ENCODE data around the gene MMP8. TPM values are rescaled to one million over a fixed set of nuclear protein-coding genes. Genes with fewer than 3 reads are reported as not detected.
A peak's percentile ranks its signal among the peaks of the same experiment; 100 is the strongest.

The MMP8 gene
- polyA plus RNA-seq, 3 donors, result 0.14 TPM; not detected in 2

DNA sequence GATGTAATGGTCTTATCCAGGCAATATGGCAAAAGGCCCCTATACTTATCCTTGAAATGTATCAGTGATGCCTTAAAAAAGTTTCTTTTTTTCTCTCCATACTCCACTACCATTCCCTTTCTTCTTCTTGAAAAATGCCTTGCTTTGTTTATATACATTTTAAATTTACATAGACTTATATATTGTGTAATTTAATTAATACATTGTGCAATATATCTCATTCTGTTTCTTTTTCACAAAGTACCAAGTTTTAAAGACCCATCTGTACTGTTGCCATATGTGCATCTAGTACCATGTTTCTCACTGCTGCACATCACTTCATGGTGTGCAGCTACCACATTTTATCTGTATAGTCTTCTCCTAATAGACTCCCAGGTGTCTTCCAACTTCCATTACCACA is 7.5 kb downstream of the MMP8 start:
- peaks cover 0 to 2% of the 10 kb centered on the region in 2 donors for H3K36me3 Mint-ChIP-seq

DNA sequence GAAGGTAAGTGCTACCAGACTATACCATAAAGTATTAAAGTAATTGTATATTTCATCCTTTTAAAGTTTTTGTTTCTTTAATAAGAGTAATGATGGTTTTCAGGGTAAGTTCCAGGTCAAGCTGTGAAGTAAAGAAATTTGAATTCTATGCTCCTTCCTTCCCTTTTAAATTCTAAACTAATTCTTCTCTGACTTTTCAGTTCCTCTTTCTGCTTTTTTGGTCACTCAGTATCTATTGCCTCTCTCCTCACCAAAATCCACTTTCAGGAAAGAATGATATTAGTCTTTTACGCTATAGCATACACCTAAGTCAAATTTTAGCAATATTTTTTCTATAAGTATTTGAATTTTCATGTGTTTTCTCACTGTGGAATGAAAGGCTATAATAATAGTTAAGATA is 8.2 kb downstream of the MMP8 start:
- H3K4me3 Mint-ChIP-seq, result no peak overlapping the region
- TF ChIP-seq, protein P1, sequence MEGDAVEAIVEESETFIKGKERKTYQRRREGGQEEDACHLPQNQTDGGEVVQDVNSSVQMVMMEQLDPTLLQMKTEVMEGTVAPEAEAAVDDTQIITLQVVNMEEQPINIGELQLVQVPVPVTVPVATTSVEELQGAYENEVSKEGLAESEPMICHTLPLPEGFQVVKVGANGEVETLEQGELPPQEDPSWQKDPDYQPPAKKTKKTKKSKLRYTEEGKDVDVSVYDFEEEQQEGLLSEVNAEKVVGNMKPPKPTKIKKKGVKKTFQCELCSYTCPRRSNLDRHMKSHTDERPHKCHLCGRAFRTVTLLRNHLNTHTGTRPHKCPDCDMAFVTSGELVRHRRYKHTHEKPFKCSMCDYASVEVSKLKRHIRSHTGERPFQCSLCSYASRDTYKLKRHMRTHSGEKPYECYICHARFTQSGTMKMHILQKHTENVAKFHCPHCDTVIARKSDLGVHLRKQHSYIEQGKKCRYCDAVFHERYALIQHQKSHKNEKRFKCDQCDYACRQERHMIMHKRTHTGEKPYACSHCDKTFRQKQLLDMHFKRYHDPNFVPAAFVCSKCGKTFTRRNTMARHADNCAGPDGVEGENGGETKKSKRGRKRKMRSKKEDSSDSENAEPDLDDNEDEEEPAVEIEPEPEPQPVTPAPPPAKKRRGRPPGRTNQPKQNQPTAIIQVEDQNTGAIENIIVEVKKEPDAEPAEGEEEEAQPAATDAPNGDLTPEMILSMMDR (IDR thresholded peaks at IDR 0.05), result no peak
- H3K27ac Mint-ChIP-seq, result peak overlapping the region in 3 of 7 donors; percentile 1 to 46 (median 20)
- Histone ChIP-seq H3K27me3 (ENCODE audit: control insufficient read depth in 2 of 2, insufficient read depth in 2 of 2, low read length in 2 of 2) (no peaks in the 10 kb centered on the region), H3K9me3 (replicated peaks in 1 of 2; ENCODE audit: control insufficient read depth in 1 of 2, insufficient read depth in 1 of 2, low read length in 2 of 2) (no peaks in the 10 kb centered on the region), H3K27ac (ENCODE audit: low read depth in 1 of 2, low read length in 2 of 2) (no peak overlapping the region), H2AFZ (ENCODE audit: insufficient read depth, low read depth, low read length, poor library complexity, severe bottlenecking) (no peak overlapping the region), H3K79me2 (ENCODE audit: insufficient read depth, low read length) (no peaks in the 10 kb centered on the region), H3K36me3 (replicated peaks in 1 of 2; ENCODE audit: control insufficient read depth in 1 of 2, insufficient read depth in 2 of 2, low read length in 2 of 2) (no peaks in the 10 kb centered on the region), H3K4me1 (ENCODE audit: control insufficient read depth in 1 of 2, insufficient read depth in 2 of 2, low read length in 2 of 2) (peaks cover 25 to 33% of the 10 kb centered on the region in 2 donors), H3K4me2 (replicated peaks; ENCODE audit: extremely low read depth, low read length, poor library complexity, severe bottlenecking) (peak overlapping the region; percentile 32), H4K20me1 (ENCODE audit: insufficient read depth, low read length) (no peaks in the 10 kb centered on the region), H3K9ac (ENCODE audit: insufficient read depth, low read length, poor library complexity, severe bottlenecking) (no peak overlapping the region), H3K4me3 (replicated peaks in 1 of 3; ENCODE audit: low read depth in 2 of 3, low read length in 3 of 3) (peak overlapping the region in 1 of 3 experiments; percentile 26)
- peak in 1 of 3 donors; percentile 25 for DNase-seq
- no CpG with 5 or more reads among the region's 1 CpG for WGBS (ENCODE audit: insufficient coverage)
- H3K4me1 Mint-ChIP-seq, result peaks cover 28% of the 10 kb centered on the region
- intact Hi-C loops (cut with micrococcal nuclease), result no loop called here
- peaks cover 0 to under 1% (median 0%) of the 10 kb centered on the region in 7 donors for H3K9me3 Mint-ChIP-seq
- H3K27me3 Mint-ChIP-seq (ENCODE audit: low read depth in 3 of 3), result peaks cover 0 to 8% (median 0%) of the 10 kb centered on the region in 3 donors
- peaks cover 0 to 2% of the 10 kb centered on the region in 2 donors for H3K36me3 Mint-ChIP-seq

More for the DNA sequence above, 7.5 kb downstream of the MMP8 start:
- H3K9me3 ChIP-seq (replicated peaks in 1 of 2; ENCODE audit: control insufficient read depth in 1 of 2, insufficient read depth in 1 of 2, low read length in 2 of 2), result no peaks in the 10 kb centered on the region
- intact Hi-C loops (cut with micrococcal nuclease), result no loop called here
- H3K9ac ChIP-seq (ENCODE audit: insufficient read depth, low read length, poor library complexity, severe bottlenecking), result no peak overlapping the region
- H3K27ac Mint-ChIP-seq, result no peak overlapping the region
- H3K4me3 ChIP-seq (replicated peaks in 1 of 3; ENCODE audit: low read depth in 2 of 3, low read length in 3 of 3), result no peak overlapping the region
- peaks cover 0 to 8% (median 0%) of the 10 kb centered on the region in 3 donors for H3K27me3 Mint-ChIP-seq (ENCODE audit: low read depth in 3 of 3)
- TF ChIP-seq, protein P1 (IDR thresholded peaks at IDR 0.05), result no peak
- no peak overlapping the region for H3K4me3 Mint-ChIP-seq
- H3K36me3 ChIP-seq (replicated peaks in 1 of 2; ENCODE audit: control insufficient read depth in 1 of 2, insufficient read depth in 2 of 2, low read length in 2 of 2), result no peaks in the 10 kb centered on the region
- no peaks in the 10 kb centered on the region for H3K79me2 ChIP-seq (ENCODE audit: insufficient read depth, low read length)
- peaks cover 0 to 2% (median 0%) of the 10 kb centered on the region in 7 donors for H3K9me3 Mint-ChIP-seq
- H3K4me2 ChIP-seq (replicated peaks; ENCODE audit: extremely low read depth, low read length, poor library complexity, severe bottlenecking), result peak overlapping the region; percentile 32
- no peaks in the 10 kb centered on the region for H4K20me1 ChIP-seq (ENCODE audit: insufficient read depth, low read length)
- peaks cover 28% of the 10 kb centered on the region for H3K4me1 Mint-ChIP-seq
- H2AFZ ChIP-seq (ENCODE audit: insufficient read depth, low read depth, low read length, poor library complexity, severe bottlenecking), result no peak overlapping the region
- no peaks in the 10 kb centered on the region for H3K27me3 ChIP-seq (ENCODE audit: control insufficient read depth in 2 of 2, insufficient read depth in 2 of 2, low read length in 2 of 2)
- H3K27ac ChIP-seq (ENCODE audit: low read depth in 1 of 2, low read length in 2 of 2), result no peak overlapping the region
- no peak for DNase-seq
- peaks cover 28 to 33% of the 10 kb centered on the region in 2 donors for H3K4me1 ChIP-seq (ENCODE audit: control insufficient read depth in 1 of 2, insufficient read depth in 2 of 2, low read length in 2 of 2)
